ENCODE measurements around the gene RPS27L. TPM values are rescaled to one million over a fixed set of nuclear protein-coding genes. Genes with fewer than 3 reads are reported as not detected.

The RPS27L gene
- total and polyA plus RNA-seq, 4 donors = 69.6 to 176 (median 84.6) TPM

- Histone ChIP-seq H3K4me3 (no peak overlapping the region), H3K9ac (ENCODE audit: insufficient read depth in 1 of 2, low read length in 2 of 2) (no peak overlapping the region), H3K27ac (ENCODE audit: low read depth in 1 of 2, low read length in 1 of 2) (no peak overlapping the region), H3K36me3 (ENCODE audit: control insufficient read depth in 4 of 4, insufficient read depth in 4 of 4, low read length in 4 of 4) (peaks cover 2 to 10% (median 8%) of the 10 kb centered on the region in 4 donors), H3K9me3 (ENCODE audit: control insufficient read depth in 4 of 4, insufficient read depth in 3 of 4, low read length in 3 of 4) (peaks cover 0 to 2% (median 0%) of the 10 kb centered on the region in 4 donors), H3K4me1 (ENCODE audit: control insufficient read depth in 5 of 5, insufficient read depth in 5 of 5, low read length in 5 of 5) (peaks cover 0 to 2% (median 0%) of the 10 kb centered on the region in 5 donors), H3K27me3 (ENCODE audit: control insufficient read depth in 3 of 3, insufficient read depth in 3 of 3, low read length in 2 of 3) (no peaks in the 10 kb centered on the region)
- ATAC-seq (ENCODE audit: insufficient read depth, low FRiP score) (no peak), DNase-seq (peak in 2 of 3 donors; percentile 28 to 53)
- TF ChIP-seq CTCF (IDR thresholded peaks at IDR 0.05; ENCODE audit: control extremely low read depth, extremely low read depth) = no peak
- WGBS, 2 donors = 66 to 73% methylated on average over 3 of the region's 3 CpGs
Observed at GRCh38 chr15:63146684-63147083, 10.6 kb downstream of the RPS27L start.

DNA sequence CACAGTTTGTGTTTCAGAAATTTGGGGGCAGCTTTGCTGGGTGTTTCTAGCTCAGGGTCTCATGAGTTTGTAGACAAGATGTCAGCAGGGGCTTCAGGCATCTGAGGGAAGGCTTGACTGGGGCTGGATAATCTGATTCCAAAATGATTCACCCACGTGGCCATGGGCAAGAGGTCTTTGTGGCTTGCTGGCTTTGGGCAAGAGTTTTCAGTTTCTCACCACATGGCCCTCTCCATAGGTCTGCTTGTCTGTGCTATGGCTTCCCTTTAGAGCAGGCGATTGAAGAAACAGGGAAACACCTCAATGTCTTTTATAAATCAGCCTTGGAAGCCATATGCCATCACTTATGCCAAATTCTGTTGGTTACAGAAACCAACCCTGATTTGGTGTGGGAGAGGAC is 11.9 kb downstream of the RPS27L start:
- TF ChIP-seq CTCF (IDR thresholded peaks at IDR 0.05; ENCODE audit: control extremely low read depth, extremely low read depth) = no peak
- H3K9ac ChIP-seq (ENCODE audit: insufficient read depth in 1 of 2, low read length in 2 of 2) = no peak overlapping the region
- H3K4me3 ChIP-seq = no peak overlapping the region
- no peaks in the 10 kb centered on the region for H3K27me3 ChIP-seq (ENCODE audit: control insufficient read depth in 3 of 3, insufficient read depth in 3 of 3, low read length in 2 of 3)
- ATAC-seq (ENCODE audit: insufficient read depth, low FRiP score) = no peak
- 98 to 100% methylated on average over 2 of the region's 2 CpGs for WGBS, 2 donors
- H3K4me1 ChIP-seq (ENCODE audit: control insufficient read depth in 5 of 5, insufficient read depth in 5 of 5, low read length in 5 of 5) = peaks cover 0 to 2% (median 0%) of the 10 kb centered on the region in 5 donors
- H3K36me3 ChIP-seq (ENCODE audit: control insufficient read depth in 4 of 4, insufficient read depth in 4 of 4, low read length in 4 of 4) = peaks cover 0 to 11% (median 9%) of the 10 kb centered on the region in 4 donors
- DNase-seq = no peak
- H3K9me3 ChIP-seq (ENCODE audit: control insufficient read depth in 4 of 4, insufficient read depth in 3 of 4, low read length in 3 of 4) = peaks cover 0 to 2% (median 0%) of the 10 kb centered on the region in 4 donors
- no peak overlapping the region for H3K27ac ChIP-seq (ENCODE audit: low read depth in 1 of 2, low read length in 1 of 2)

GRCh38 chr15:63140936-63141335 is 16.3 kb downstream of the RPS27L start:
- H3K27me3 ChIP-seq (ENCODE audit: control insufficient read depth in 3 of 3, insufficient read depth in 3 of 3, low read length in 2 of 3) = no peaks in the 10 kb centered on the region
- no peak overlapping the region for H3K4me3 ChIP-seq
- H3K27ac ChIP-seq (ENCODE audit: low read depth in 1 of 2, low read length in 1 of 2) = no peak overlapping the region
- no peak for ATAC-seq (ENCODE audit: insufficient read depth, low FRiP score)
- no peak overlapping the region for H3K9ac ChIP-seq (ENCODE audit: insufficient read depth in 1 of 2, low read length in 2 of 2)
- 87 to 95% methylated on average over 2 of the region's 2 CpGs for WGBS, 2 donors
- no peak for TF ChIP-seq CTCF (IDR thresholded peaks at IDR 0.05; ENCODE audit: control extremely low read depth, extremely low read depth)
- DNase-seq = no peak
- peaks cover 0 to 3% (median 0%) of the 10 kb centered on the region in 5 donors for H3K4me1 ChIP-seq (ENCODE audit: control insufficient read depth in 5 of 5, insufficient read depth in 5 of 5, low read length in 5 of 5)
- peaks cover 0 to 5% (median 3%) of the 10 kb centered on the region in 4 donors for H3K36me3 ChIP-seq (ENCODE audit: control insufficient read depth in 4 of 4, insufficient read depth in 4 of 4, low read length in 4 of 4)
- H3K9me3 ChIP-seq (ENCODE audit: control insufficient read depth in 4 of 4, insufficient read depth in 3 of 4, low read length in 3 of 4) = peaks cover 0 to 2% (median 0%) of the 10 kb centered on the region in 4 donors

- ATAC-seq (ENCODE audit: insufficient read depth, low FRiP score) = no peak
- H3K4me1 ChIP-seq (ENCODE audit: control insufficient read depth in 5 of 5, insufficient read depth in 5 of 5, low read length in 5 of 5) = peaks cover 0 to 4% (median 0%) of the 10 kb centered on the region in 5 donors
- H3K36me3 ChIP-seq (ENCODE audit: control insufficient read depth in 4 of 4, insufficient read depth in 4 of 4, low read length in 4 of 4) = peaks cover 0 to 6% (median 2%) of the 10 kb centered on the region in 4 donors
- no peaks in the 10 kb centered on the region for H3K9me3 ChIP-seq (ENCODE audit: control insufficient read depth in 4 of 4, insufficient read depth in 3 of 4, low read length in 3 of 4)
- H3K27ac ChIP-seq (ENCODE audit: low read depth in 1 of 2, low read length in 1 of 2) = no peak overlapping the region
- TF ChIP-seq CTCF (IDR thresholded peaks at IDR 0.05; ENCODE audit: control extremely low read depth, extremely low read depth) = no peak
- no peak for DNase-seq
- 94 to 99% methylated on average over 2 of the region's 2 CpGs for WGBS, 2 donors
- no peaks in the 10 kb centered on the region for H3K27me3 ChIP-seq (ENCODE audit: control insufficient read depth in 3 of 3, insufficient read depth in 3 of 3, low read length in 2 of 3)
- no peak overlapping the region for H3K9ac ChIP-seq (ENCODE audit: insufficient read depth in 1 of 2, low read length in 2 of 2)
- no peak overlapping the region for H3K4me3 ChIP-seq
Observed at GRCh38 chr15:63136742-63137141, 20.5 kb downstream of the RPS27L start.
